ENCODE measurements around the gene SF3B2.
"Not testable (repeated sequence)": the region's sequence is repeated elsewhere in the genome, so short reads cannot be mapped to it uniquely, and the experiment has no call there.

Gene SF3B2

DNA sequence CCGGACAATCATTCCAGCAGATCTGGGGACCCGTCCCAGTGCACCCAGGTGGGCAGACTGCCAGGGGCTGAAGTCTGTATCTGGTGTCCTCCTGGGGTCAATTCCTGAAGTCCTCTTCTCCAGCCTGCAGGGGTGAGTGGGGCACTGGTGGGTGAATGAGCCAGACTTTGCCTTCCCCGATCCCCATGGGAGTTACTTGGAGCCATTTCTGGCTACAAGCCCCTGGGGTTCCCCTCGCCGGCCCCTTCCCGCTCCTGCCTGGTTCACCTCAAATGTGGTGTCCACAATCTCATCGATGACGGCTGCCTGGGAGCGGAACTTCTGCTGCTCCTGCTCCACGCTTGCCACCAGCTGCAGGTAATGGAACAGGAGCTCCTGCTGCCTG is 35.4 kb upstream of the SF3B2 start:
- no peak for FAIRE-seq

DNA sequence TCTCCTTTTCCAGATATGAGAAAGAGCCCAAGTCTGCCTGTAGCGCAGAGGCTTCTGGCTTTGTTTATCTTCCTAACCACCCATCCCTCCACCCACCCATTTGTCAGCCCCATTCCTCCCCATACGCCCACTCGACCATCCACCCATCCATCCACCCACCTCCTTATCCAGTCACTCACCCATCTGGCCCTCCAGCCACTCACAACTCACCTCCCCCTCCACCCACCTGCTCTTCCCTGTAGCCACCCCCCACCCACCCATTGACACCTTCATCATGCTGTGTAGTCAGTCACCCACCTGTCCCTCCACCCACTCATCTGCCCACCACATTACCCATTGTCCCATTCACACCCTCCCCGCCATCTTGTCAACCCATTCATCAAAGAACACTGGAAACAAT is 34.8 kb upstream of the SF3B2 start:
- no peak for FAIRE-seq

DNA sequence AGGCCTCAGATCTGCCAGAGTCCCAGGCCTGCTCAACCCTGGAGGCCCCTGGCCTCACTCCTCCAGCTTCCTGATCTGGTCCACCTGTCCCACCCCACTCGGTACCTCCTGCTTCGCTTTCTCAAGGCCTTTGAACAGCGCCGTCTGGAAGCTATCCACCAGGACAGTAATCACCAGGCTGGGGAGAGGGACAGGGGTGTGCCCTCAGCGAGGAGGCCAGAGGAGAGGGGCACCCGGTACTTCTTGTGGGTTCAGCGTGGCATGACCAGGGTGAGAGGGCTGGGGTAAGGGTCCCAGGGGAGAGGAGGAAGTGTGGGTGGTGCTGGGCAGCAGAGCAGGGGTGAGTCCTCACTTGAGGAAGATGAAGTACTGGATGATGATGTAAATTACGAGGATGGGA is 32.0 kb upstream of the SF3B2 start:
- FAIRE-seq, result no peak

DNA sequence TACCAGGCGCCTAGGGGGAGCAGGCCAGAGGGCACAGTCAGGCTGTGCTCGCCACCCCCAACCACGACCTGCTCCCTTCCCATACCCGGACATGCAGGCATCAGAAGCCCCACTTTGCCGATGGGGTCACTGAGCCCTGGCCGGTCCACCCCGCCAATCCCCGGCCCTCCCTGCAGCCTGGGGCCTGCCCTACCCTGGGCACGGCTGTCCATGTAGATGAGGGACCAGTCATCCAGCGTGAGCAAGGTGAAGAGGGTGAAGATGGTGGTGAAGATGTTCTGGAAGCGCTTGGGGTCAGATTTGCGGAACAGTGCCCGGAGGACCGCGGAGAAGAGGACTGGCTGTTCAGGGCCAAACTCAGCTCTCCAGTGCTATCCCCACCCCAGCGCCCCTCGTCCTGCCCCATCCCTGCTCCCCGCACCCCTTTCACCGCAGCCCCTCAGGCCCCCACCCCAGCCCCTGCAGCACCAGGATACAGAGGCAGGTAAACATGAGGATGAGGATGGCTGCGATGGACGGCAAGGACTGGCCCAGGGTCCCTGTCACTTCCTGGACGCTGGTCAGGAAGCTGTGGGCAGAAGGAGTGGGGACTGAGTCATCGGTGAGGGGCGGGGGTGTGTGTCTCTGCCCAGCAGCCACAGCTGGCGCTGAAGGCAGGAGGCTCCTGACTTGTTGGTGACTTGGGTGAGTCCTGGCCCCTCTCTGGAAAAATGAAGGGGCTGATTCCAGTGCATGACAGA is 31.4 kb upstream of the SF3B2 start:
- no peak for FAIRE-seq

DNA sequence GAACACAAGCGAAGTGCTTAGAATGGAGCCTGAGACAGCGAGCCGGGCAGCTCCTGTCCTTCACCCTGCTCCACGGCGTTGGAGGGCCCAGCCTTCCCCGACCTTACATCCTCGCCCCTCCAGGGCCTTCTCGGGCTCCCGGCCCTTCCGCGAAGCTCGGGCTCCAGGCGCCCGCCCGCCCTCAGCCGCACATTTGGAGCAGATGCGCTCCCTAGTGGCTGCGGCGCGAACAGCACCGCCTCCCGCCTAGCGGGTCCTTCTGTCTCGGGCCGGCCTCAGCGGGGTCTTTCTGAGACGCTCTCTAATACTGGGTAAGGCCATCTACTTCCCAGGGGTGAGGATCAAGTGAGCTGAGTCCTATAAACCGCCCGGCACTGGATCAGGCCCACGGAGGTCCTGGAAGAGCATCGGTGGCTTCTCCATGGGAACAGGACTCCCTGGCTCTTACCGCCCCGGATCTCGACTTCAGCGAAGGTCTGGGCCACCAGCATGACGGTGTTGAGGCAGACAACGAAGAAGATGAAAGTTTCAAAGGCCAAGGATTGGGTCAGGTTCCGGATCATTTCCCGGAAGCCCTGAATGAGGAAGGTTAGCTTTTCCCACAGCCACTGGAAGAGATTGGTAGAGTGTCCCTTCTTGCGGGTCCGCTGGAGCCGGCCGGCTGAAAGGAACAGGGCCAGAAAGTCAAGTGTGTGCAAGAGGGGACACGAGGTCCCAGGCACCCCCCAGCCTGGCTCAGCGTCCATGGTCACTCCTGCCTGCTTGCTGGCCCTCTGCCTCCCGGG is 29.6 kb upstream of the SF3B2 start:
- FAIRE-seq, result no peak

DNA sequence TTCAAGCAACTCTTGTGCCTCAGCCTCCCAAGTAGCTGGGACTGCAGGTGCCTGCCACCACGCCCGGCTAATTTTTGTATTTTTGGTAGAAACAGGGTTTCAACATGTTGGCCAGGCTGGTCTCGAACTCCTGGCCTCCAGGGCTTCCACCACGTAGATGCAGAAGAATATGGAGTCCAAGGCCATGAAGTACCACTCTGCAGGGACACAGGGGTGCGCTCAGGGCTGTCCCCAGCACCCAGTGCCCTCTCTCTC is 29.1 kb upstream of the SF3B2 start:
- FAIRE-seq, result not testable (repeated sequence)

DNA sequence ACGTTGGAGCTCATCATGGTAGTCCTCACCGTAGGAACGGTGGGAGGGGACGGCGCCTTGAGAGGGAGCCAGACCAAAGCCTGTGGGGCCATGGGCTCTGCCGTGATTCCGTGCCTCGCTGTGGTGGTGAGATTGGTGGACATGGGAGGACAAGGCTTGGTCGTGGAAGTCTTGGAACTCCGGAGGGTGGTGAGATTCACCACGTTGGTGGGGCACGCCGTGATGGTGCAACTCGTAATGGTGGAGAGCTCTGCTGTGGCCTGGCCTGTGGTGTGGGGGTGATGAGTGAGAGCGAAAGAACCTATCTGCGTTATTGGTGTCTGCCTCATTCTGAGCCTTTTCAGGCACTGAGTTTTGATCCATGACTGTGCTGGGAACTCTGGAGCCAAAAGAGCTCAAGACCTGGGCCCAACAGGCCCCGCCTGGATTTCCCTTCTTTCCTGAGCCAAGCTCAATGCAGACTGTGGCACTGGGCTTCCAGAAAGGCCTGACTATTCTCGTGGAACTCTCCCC is 26.1 kb upstream of the SF3B2 start, which contains the start of gene CATSPER1:
Gene CATSPER1 (minus strand): TSS at position 463 of the 513 bp plus-strand sequence. CDS start 100 bp downstream, at position 363.
- FAIRE-seq, result no peak

DNA sequence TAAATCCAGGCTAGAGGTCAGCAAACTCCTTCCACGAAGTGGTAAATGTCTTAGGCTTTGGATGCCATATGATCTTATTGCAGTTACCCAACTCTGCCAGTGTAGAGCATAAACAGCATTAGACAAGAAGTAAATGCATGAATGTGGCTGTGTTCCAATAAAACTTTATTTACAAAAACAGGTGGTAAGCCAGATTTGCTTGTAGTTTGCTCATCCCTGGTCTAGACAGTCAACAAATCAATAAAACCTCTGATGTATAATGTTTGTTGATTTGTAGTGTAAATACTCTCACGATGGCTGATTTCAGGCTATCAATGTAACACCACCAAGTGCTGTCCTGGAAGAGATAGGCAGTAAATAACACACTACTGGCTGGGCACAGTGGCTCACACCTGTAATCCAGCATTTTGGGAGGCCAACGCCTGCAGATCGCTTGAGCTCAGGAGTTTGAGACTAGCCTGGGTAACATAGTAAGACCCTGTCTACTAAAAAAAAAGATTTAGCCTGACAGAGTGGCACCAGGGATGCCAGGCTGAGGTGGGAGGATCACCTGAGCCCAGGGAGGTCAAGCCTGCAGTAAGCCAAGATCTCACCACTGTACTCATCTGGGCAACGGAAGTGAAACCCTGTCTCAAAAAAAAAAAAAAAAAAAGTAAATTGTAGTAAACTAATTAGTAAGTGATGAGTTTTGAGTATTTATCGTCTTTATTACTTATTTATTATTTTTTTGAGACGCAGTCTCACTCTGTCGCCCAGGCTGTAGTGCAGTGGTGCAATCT is 19.0 kb upstream of the SF3B2 start:
- FAIRE-seq, result no peak

DNA sequence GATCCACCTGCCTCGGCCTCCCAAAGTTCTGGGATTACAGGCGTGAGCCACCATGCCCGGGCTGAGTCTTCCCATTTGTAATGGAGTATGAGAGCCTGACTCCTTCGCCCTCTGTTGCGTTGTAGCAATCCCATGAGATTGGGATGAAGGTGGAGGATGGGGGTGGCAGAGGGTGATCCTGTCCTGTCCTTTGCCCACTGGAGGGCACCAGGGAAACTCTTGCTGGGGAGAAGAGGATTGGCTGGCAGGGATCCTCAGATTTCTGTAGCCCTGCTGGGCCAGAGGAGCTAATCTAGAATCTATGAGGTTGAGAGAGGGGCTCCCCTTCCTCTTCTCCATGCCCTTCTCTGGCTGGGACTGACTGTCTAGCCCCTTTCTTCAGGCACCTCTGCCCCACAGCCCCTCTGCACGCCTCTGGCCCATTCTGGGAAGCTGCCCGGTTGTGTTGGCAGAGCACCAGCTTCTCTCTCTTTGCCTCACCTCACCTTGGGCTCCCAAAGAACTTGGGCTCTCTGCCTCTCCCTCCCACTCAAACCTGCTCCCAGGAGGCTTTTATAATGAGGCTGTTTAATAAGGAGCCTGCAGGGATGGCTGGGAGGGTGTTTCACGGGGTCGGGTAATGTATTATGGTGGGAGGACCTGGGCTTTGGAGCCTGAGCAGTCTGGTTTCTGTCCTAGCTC is 16.4 kb upstream of the SF3B2 start:
- FAIRE-seq, result no peak

DNA sequence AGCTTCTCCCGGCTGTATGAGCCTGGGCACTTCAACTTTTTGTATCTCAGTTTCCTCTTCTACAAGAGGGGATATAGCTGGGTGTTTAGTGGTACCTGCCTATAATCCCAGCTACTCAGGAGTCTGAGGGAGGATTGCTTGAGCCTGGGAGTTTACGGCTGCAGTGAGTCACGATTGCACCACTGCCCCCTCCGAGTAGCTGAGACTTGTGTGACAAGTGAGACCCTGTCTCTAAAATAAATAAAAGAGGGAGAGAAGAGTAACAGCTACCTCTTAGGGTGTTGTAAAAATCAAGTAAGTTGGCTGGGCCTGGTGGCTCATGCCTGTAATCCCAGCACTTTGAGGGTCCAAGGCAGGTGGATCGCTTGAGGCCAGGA is 15.8 kb upstream of the SF3B2 start:
- FAIRE-seq, result no peak

DNA sequence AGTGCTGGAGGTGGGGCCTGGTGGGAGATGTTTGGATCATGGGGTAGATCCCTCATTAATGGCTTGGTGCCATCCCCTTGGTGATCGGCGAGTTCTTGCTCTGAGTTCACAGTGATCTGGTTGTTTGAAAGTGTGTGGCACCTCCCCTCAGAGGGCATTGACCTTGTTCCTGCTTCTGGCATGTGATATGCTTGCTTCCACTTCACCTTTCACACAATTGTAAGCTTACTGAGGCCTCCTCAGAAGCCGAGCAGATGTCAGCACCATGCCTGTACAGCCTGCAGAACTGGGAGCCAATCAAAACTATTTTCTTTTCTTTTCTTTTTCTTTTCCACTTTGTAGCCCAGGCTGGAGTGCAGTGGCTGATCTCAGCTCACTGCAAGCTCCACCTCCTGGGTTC is 14.8 kb upstream of the SF3B2 start:
- no peak for FAIRE-seq

DNA sequence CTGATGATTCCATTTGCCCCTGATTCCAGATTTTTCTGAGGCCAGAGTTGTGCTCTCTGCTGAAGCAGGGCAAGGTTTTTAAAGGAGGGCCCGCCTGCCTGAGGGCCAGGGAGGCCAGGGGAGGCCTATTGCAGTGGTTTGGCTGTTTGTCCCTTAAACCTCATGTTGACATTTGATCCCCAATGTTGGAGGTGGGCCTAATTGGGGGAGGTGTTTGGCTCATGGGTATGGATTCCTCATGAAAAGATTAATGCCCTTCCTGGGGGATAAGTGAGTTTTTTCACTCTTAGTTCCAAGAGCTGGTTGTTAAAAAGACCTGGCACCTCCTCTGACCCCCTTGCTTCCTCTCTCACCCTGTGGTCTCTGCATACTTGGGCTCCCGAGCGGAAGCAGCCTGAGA is 12.4 kb upstream of the SF3B2 start:
- FAIRE-seq, result no peak

DNA sequence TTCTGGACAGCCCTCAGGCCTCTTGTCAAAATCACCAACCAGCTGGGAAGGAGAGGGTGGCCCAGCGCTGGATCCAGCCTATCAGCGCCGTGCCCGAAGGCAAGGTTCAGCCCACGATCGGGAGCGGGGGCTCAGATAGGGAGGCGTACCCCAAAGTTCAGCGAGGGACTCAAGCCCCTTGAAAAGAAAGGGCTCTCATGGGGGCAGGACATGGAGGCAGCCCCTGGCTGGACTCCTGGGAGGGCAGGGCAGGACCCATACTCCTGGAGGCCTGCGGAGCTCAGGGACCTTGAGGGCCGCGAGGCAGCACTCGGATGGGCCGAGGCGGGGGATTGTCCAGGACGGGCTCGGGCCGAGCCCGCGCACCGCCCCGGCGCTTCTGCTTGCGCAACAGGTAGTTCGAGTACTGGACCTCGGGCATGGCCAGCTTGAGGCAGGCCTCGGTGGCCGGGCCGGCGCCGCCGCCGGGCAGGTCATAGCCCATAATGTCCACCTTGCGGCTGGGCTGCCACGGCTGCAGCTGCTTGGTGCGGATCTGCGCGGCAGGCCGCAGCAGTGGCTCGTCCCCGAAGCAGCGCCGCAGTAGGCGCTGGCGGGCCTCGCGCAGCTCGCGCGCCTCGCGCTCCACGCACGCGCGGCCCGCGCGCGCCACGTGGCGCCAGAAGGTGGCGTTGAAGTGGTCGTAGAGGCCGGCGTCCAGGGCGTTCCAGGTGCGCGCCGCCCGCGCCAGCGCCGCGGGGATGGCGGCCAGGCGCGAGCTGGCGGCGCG is 9.8 kb upstream of the SF3B2 start:
- no peak for FAIRE-seq

DNA sequence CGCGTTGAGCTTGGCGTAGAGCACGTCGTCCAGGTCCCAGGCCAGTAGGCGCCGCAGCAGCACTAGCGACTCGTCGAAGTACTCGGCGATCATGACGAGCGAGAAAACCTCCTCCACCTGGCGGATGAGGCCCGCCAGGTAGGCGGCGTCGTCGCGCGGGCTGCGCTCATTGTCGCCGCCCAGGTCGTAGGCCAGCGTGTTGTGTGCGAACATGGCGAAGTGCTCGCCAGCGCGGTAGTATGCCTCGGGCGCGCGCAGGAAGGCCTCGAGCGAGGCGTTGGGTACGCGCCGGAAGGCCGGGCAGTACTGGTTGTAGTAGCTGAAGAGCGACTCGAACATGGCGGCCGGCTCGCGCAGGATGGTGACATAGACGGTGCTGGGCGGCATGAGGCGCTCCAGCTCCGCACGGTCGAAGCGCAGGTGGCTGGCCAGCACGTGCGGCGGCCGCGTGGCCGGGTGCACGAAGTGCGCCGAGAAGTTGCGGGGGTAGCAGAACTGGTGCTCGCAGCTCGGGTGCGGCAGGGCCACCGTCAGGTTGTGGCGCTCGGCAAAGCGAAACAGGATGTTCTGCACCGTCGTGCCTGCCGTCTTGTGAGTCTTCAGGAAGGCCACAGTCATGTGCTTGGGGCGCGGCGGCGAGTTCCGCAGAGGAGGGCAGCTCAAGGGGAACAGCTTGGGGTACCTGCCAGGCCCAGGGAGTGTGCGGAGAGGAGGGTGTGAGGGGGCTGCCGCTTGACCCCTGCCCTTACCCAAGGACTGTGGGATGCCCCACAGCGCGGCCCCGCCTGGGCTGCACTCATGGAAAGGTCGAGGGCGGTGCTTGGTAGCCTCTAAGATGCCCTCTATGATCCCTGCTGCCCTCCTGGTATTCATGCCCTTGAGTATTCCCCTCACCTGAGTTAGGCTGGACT is 8.9 kb upstream of the SF3B2 start:
- no peak for FAIRE-seq

DNA sequence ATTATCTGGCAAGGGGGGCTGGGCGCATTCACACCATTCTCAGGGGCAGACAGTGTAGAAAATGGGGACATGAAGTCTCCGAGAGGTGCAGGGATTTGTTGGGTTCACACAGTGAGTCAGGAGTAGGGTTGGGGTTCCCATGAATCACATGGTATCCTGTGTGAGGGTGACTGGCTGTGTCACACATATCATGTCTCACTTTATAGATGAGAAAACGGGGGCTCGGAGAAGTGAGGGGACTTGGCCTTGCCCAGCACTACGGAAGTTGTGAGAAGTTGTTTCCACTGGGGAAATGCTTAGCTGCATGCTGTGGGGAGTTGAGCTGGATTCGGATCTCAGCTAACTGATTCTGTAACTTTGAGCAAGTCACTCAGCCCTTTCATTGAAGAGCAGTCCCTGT is 7.4 kb upstream of the SF3B2 start:
- FAIRE-seq, result no peak

DNA sequence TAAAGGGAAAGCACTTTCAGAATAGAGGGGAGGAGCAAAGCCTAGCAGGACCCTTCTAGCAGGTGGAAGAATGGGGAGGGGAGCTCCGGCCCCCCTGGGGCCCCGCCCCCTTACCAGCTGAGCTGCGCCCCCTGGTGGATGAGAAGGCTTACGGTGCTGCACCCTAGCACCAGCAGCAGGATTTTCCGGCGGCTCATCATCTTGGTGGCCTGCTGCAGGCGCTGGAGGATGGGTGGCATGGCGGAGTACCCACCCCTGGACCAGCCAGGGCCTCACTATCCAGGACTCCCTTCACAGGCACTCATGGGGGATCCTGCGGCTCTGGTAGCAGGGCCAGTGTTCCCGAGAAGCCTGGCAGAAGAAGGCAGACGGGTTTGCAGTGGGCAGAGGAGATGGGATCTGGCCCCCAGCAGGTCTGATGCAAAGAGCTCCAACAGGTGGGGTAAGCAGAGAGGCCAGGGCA is 7.0 kb upstream of the SF3B2 start:
- FAIRE-seq, result no peak

DNA sequence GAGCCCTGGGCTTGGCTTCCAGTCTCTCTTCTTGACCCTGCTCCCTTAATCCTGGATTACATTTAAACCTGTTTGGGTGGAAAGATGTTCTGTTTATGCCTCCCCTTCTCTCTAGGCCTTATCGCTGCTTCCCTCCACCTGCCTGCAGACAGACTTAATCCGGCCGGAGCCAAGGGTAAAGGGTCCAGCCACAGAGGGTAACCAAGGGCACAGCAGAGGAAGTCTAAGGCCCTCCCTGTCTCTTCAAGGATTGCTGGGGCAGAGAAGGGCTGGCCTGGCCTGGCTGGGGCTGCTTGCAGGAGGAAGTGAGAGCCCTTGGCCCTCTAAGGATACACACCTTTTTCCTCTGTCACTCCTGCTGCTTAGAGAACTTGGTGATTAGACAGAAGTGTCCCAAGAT is 5.3 kb upstream of the SF3B2 start:
- FAIRE-seq, result no peak

DNA sequence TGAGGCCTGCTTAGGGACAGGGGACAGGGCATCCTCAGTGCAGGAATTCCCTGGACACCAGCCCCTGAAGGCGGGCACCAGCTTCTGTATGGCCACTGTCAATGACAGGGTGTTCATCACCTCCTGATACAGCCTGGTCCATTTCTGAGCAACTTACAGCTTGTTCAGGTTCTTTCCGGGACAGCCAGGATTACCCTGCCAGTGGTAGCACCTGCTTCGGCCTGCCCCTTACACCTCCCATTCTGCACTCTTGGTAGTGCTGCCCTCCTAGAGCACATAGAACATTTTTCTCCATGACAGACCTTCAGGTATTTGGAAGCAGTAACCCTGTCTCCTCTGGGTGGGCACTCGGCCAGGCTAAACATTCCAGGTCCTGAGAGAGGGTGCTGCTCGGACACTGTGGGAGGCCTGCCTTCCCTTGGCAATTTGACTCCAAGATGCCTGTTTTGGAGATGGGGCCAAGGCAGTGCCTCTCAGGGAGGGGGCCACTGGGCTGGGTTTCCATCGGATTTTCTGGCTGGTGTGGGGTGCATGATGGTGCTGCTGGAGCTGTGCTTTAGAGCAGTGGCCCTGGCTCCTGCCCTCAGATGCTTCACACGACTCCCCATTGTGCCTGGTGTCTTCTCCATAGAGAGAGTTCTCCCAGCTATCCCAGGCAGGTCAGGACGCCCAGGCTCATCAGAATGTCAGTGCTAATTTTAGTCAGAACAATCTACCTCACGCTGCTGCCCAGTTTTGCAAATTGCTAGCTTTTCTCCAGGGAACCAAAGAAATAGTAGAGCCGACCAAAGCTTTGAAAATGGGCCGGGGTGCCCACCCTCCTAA is 4.4 kb upstream of the SF3B2 start:
- no peak for FAIRE-seq

DNA sequence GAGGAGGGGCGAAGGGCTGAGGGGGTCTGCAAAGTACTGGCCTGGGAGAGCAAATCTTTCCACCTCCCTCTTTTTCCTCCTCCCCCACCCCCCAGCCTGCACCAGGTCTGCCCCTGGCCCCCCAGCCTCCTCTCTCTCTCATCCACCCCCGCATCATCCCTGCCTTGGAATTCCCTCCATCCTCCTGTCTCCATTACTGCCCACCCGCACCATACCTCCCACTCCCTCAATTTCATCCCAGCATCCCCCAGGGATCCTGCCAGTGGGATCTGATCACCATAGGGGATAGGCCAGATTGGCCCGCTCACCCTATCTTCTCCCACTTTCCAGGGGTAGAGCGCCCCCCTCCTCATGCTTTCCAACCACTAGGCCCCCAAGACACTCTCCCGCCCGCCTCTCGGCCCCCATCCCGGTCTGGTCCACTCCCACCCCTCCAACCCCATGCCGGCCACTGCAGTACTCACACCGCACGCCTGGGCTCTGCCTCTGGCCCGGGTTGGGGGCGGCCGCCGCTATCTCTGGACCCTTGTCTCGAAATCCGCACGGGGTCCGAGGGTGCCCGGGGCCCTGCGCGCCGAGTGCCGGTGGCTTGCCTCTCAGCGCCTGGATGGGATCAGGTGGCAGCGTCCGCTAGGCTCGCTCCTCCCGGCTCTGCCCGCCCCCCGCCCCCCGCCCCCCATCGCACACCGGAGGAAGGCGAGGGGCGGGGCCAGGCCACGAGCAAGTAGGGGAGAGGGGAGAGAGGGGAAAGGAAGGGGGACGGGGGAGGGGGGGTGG is 3.4 kb upstream of the SF3B2 start, which contains the start of gene GAL3ST3:
Gene GAL3ST3 (minus strand): TSS at position 615 of the 777 bp plus-strand sequence. CDS start 3,746 bp downstream, outside the sequence.
- no peak for FAIRE-seq

Data from G401.6 (cell line).